GM18505 (cell line): ENCODE results near the gene HSPB3.

Experiments used
- ATAC-seq: cut with Tn5 transposase; IDR thresholded peaks from one replicate; pipeline ENCODE4 v1.9.1; 2021; ENCODE audit not compliant: unreplicated experiment
- POLR2A ChIP-seq: IDR thresholded peaks from 4 replicates; pipeline ENCODE4 v1.6.1; 2011; ENCODE audit warnings: borderline replicate concordance; ENCODE audit not compliant: insufficient read depth, insufficient read length; ENCODE audit errors: extremely low read depth

HSPB3 gene

GRCh38 chr5:54442271-54442670 lies 13.2 kb upstream of the HSPB3 start:
- TF ChIP-seq POLR2A: no peak
- no peak for ATAC-seq

- ATAC-seq: no peak
- no peak for TF ChIP-seq POLR2A
These were observed 12.2 kb upstream of the HSPB3 start for GRCh38 chr5:54443270-54443669.

GRCh38 chr5:54445691-54446378 lies 9.7 kb upstream of the HSPB3 start:
- no peak for TF ChIP-seq POLR2A
- ATAC-seq: no peak

- TF ChIP-seq POLR2A: no peak
- no peak for ATAC-seq
These were observed 9.1 kb upstream of the HSPB3 start for GRCh38 chr5:54446379-54446732.

GRCh38 chr5:54449923-54450322 lies 5.6 kb upstream of the HSPB3 start:
- TF ChIP-seq POLR2A: no peak
- no peak for ATAC-seq

- TF ChIP-seq POLR2A: no peak
- ATAC-seq: no peak
These were observed 5.0 kb upstream of the HSPB3 start for GRCh38 chr5:54450542-54450941.

GRCh38 chr5:54453046-54453445 lies 2.5 kb upstream of the HSPB3 start:
- ATAC-seq: no peak
- no peak for TF ChIP-seq POLR2A

- ATAC-seq: no peak
- no peak for TF ChIP-seq POLR2A
These were observed 897 bp upstream of the HSPB3 start for GRCh38 chr5:54454602-54455001.

- no peak for ATAC-seq
- no peak for TF ChIP-seq POLR2A
These were observed 1.8 kb downstream of the HSPB3 start for GRCh38 chr5:54457094-54457862.

GRCh38 chr5:54458221-54458620 lies 2.7 kb downstream of the HSPB3 start:
- TF ChIP-seq POLR2A: no peak
- ATAC-seq: no peak

- ATAC-seq: no peak
- no peak for TF ChIP-seq POLR2A
These were observed 4.9 kb downstream of the HSPB3 start for GRCh38 chr5:54460181-54460919.

- no peak for ATAC-seq
- TF ChIP-seq POLR2A: no peak
These were observed 6.8 kb downstream of the HSPB3 start for GRCh38 chr5:54462281-54462680.

GRCh38 chr5:54463713-54464112 lies 8.2 kb downstream of the HSPB3 start:
- ATAC-seq: no peak
- no peak for TF ChIP-seq POLR2A

- TF ChIP-seq POLR2A: no peak
- ATAC-seq: peak; percentile 91
These were observed 14.1 kb downstream of the HSPB3 start for GRCh38 chr5:54469622-54470021.
